CD4-positive, alpha-beta T cell treated with Interleukin-15 for 1 hour (primary cell): ENCODE data around the gene DMBT1.
"Not testable (repeated sequence)": the region's sequence is repeated elsewhere in the genome, so short reads cannot be mapped to it uniquely, and the experiment has no call there.

ENCODE experiments used
- DNase-seq: peaks from one replicate; pipeline ENCODE4 v3.0.0-alpha.2; 2020

Gene DMBT1

DNA sequence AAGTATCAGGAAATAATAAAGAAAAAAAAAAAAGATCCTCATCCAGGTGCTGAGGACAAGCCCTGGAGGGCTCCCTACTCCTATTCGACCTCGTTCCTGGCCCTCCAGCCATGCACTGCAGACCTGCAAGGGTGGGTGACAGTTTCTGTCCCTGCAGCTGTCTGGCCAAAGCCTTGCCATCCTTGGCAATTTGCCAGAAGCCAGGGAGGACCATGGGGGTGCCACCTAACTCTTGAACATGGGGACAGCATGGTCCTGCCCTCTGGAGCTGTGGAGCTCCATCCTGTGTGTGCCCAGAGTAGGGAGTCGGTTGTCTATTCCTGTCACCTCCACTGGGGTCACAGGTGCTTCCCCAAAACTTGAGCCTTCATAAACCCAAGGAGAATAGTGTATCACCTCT is 27.8 kb downstream of the DMBT1 start:
- DNase-seq, result no peak

- DNase-seq, result no peak
Observed at GRCh38 chr10:122590153-122590552, 29.6 kb downstream of the DMBT1 start.

DNA sequence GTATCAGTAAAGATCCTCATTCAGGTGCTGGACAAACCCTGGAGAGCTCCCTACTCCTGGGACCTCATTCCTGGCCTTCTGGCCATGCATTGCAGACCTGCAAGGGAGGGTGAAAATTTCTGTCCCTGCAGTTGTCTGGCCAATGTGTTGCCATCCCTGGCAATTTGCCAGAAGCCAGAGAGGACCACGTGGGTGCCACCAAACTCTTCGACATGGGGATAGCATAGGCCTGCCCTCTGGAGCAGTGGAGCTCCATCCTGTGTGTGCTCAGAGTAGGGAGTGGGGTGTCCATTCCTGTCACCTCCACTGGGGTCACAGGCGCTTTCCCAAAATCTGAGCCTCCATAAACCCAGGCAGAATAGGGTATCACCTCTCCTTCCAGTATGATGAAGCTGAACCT is 31.2 kb downstream of the DMBT1 start:
- no peak for DNase-seq

- no peak for DNase-seq
Observed at GRCh38 chr10:122592161-122592560, 31.6 kb downstream of the DMBT1 start.

DNA sequence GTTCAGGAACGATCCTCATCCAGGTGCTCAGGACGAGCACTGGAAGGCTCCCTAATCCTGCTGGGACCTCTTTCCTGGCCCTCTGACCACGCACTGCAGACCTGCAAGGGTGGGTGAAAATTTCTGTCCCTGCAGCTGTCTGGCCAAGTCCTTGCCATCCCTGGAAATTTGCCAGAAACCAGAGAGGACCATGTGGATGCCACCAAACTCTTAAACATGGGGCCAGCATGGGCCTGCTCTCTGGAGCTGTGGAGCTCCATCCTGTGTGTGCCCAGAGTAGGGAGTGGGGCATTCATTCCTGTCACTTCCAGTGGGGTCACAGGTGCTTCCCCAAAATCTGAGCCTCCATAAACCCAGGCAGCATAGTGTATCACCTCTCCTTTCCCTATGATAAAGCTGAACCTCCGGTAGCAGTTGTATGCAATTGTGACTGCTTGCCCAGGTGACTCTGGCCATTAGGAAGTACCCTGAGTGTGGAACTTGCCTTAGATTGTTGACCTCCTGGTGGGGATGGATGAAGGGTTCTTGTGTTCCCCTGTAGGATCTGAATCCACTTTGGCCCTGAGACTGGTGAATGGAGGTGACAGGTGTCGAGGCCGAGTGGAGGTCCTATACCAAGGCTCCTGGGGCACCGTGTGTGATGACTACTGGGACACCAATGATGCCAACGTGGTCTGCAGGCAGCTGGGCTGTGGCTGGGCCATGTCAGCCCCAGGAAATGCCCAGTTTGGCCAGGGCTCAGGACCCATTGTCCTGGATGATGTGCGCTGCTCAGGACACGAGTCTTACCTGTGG is 57.1 kb downstream of the DMBT1 start:
- DNase-seq, result no peak

DNA sequence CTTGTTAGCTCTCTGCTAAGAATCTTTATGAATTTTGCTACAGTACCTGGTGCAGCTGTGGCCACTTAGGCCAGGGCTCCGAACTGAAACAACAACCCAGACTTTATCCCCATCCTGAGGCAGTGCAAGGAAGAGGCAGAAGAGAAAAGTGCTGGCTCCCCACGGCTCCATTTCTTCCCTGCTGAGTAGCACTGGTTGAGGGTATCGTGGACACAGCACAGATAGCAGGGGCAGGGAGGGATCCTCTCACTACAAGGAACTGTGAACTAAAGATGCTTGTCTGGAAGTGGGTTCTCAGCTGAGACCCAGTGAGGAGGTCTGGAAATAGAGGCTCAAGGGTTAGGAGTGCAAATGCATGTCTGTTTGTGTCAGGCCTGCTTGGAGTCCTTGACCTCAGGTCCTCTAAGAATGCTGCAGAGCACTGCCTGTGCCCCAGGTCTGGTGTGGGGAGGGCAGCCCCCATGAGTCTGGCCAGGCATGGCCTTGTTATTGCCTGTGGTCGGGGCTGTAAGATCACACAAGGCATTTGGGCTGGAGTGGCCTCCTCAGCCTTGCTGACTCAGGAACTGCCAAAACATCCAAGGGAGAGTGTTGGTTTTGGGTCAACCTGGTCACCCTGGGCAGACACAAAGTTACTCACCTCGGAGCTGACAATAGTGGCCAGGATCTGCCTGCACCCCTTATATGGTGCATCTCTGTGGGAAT is 58.1 kb downstream of the DMBT1 start:
- DNase-seq, result no peak

- not testable (repeated sequence) for DNase-seq
Observed at GRCh38 chr10:122620961-122621360, 60.4 kb downstream of the DMBT1 start.

DNA sequence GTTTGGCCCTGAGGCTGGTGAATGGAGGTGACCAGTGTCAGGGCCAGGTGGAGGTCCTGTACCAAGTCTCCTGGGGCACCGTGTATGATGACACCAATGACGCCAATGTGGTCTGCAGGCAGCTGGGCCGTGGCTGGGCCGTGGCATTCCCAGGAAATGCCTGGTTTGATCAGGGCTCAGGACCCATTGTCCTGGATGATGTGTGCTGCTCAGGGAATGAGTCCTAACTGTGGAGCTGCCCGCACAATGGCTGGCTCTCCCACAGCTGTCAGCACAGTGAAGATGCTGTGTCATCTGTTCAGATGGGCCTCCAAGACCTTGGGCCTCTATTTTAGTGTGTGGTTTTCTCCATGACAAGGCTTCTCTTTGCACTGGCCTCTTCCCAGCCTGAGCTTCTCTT is 64.0 kb downstream of the DMBT1 start:
- DNase-seq, result no peak

DNA sequence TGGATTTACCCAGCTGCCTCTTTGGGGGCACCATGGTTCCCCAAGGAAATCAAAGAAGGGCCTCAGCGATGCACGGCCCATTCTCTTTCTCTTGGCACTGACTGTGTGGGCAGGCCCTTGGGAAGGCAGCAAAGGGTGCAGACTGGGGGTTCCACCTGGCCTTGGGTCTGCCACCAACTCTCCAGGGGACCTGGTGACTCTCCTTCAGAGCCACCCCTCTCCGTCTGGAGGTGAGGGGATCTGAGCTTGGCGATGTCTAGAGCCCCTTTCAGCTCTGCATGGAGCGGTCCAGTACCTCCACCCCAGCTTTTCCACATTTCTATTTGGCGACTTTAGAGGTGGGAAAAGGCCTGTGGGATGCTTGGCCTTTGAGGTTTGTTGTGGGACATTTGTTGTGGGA is 70.0 kb downstream of the DMBT1 start:
- no peak for DNase-seq

DNA sequence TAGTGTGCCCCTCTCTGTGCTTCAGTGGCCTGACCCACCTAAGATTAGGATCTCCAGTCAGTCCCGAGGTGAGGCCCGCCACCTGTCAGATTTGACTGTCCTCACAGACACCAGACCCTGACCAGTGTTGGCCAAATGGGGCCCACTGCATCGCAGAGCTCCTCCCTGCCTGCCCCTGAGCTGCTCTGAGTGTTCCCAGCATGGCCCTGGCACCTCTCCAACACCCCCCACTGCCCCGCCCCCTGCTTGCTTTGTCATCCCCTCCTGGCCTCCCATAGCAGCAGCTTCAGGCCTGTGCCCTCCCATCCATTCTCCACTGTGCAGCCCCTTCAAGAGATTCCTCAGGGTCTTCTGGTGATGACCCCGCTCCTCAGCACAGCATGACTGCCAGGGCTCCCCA is 71.5 kb downstream of the DMBT1 start:
- DNase-seq, result no peak

DNA sequence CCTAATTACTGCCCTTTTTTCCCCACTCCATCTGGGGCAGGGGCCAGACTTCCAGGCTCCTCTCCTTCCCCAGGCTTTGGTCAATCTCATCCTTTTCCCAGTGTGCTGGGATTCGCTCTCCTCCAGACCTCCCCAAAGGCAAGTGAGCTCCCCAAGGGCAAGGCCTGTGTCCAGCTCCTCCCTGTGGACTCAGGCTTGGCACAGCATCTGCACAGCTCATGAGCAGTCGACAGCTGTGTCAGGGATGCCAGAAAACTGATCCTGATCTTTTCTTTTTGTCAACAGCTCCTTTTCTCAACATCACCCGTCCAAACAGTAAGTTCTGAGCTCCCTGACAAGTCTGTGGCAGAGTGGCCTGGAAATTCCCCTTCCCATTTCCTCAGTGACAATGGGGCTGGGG is 72.0 kb downstream of the DMBT1 start:
- DNase-seq, result no peak

DNA sequence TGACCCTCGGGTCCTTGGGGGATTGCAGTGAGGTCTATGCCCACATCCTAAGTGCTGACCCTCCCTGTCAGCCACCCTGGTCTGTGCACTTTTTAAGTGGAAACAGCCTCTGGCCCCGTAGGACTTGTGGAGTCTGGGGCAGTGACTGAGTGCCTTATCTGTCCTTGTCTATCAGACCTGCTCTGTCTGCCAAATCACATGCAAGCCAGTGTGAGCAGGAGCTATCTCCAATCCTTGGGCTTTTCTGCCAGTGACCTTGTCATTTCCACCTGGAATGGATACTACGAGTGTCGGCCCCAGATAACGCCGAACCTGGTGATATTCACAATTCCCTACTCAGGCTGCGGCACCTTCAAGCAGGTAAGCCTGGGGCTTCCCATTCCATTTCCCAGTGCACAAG is 76.4 kb downstream of the DMBT1 start:
- DNase-seq, result no peak

GRCh38 chr10:122637376-122637775 is 76.8 kb downstream of the DMBT1 start:
- DNase-seq, result no peak

DNA sequence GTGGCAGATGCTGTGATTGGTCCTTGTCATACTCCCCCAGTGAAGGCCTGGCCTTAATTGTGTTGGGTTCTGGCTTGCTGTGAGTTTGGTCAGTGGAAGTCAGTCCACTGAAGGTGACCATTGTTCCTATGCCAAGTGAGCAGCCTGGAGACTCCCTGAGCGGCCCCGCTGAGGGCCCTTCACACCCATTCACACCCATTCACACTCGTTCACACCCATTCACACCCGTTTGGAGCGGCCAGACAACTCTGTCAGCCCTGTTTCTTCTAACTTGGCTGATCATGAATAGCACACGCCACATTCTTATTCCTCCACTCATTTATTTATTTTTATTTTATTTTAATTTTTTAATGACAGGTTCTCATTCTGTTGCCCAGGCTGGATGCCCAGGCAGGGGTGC is 77.6 kb downstream of the DMBT1 start:
- DNase-seq, result no peak

DNA sequence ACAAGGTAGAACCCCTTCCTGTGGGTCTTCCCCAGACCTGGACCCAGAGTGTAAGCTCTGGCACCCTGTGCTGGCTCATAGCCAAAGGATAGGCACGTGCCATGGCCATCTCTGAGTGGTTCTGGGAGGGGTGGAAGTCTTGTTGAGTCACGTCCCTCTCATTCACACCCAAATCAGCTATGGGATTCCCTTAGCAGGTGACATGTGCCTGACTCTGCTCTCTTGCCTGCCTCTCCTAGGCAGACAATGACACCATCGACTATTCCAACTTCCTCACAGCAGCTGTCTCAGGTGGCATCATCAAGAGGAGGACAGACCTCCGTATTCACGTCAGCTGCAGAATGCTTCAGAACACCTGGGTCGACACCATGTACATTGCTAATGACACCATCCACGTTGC is 79.2 kb downstream of the DMBT1 start:
- DNase-seq, result no peak

GRCh38 chr10:122640921-122641320 is 80.4 kb downstream of the DMBT1 start:
- DNase-seq, result no peak

GRCh38 chr10:122642726-122643605 is 82.4 kb downstream of the DMBT1 start:
- DNase-seq, result no peak

DNA sequence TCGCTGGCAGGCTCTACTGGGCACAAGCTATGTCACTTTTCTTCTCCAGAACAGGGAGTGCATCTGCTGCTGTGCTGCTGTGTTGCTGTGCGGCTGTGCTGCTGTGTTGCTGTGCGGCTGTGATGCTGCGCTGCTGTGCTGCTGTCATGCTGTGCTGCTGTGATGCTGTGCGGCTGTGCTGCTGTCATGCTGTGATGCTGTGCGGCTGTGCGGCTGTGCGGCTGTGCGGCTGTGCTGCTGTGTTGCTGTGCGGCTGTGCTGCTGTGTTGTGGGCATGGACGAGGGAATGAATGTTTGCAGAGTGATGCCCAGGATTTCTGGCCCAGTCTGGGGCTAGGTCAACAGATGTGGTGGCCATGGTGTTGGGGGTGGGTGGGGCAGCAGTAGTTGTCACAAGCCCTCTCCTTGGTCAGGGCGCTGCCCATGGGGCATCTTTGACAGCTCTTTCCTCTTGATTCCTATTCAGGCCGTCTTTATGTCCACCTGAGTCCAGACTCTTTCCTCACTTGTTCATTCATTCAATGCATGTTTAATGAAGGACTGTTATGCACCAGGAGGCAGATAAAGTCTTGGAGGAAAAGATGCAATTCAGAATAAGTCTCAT is 83.5 kb downstream of the DMBT1 start:
- no peak for DNase-seq

GRCh38 chr10:122646511-122647382 is 86.2 kb downstream of the DMBT1 start:
- DNase-seq, result no peak

DNA sequence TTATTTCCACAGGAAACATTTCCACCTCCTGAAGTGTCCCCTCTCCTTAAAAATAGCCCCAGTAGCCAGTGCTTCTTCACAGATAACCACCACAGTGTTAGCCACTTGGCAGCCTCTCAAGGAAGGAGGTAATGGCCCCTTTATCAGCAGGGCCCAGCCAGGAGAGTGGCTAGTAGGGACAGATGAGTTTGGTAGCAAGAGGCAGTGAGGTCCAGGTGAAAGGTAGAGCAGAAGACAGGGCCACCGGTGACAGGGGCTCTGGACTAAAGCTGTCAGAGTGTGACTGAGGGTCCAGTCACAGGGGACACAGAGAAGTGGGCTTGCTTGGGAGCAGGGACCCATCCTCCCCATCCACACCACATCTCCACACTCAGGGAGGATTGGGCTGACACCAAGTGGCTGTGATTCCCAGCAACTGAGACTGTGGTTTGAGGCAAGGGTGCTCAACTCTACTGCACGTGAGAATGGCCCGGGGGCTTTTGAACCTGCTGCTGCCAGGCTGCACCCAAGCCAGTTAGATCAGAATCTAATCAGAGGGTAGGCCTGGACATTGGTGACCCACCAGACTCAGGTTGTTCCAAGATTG is 86.9 kb downstream of the DMBT1 start:
- DNase-seq, result no peak

GRCh38 chr10:122648599-122649428 is 88.3 kb downstream of the DMBT1 start:
- no peak for DNase-seq
